Measurements from ENCODE around the gene EXPH5.

The EXPH5 gene

DNA sequence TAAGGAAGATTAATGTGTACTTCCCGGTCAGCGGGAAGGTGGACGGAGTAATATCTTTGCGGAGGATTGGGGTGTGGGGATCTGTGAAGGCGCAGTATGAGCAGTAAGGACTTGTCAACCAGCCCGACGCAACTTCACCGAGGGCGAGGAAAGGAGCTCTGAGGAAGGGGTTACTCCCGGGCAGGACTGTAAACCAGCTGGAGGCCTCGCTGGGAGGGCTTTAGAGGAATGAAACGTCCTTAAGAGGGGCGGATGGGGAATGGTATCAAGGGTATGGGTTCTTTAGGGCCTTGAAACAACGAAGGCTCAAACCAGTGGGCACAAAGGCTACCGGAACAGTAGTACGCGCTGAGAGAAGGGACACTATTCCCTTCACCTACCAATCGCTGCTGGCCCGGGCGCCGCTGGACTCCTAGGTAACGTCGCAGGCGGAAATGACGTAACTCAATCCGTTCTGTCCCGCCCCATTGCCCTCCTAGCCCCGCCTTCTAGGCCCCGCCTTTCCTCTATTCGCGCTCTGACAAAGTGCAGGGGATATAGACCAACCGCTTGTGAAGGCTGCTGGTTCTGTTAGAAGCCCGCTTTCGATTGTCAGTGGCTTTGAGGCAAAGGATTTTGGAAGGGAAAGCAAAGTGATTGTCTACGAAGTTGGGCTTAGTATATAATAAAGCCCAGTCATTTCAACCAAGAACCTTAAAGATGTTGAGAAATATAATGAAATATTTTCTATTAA, 126.3 kb downstream of the EXPH5 start, which contains the start of gene C11orf65:
TSS of gene C11orf65 (minus strand) at position 439 of the 733 bp plus-strand sequence. CDS start 5,970 bp downstream, outside the sequence.
- no peak for TF ChIP-seq ZFX (IDR thresholded peaks at IDR 0.05; ENCODE audit: borderline replicate concordance)
- TF ChIP-seq, protein P1, sequence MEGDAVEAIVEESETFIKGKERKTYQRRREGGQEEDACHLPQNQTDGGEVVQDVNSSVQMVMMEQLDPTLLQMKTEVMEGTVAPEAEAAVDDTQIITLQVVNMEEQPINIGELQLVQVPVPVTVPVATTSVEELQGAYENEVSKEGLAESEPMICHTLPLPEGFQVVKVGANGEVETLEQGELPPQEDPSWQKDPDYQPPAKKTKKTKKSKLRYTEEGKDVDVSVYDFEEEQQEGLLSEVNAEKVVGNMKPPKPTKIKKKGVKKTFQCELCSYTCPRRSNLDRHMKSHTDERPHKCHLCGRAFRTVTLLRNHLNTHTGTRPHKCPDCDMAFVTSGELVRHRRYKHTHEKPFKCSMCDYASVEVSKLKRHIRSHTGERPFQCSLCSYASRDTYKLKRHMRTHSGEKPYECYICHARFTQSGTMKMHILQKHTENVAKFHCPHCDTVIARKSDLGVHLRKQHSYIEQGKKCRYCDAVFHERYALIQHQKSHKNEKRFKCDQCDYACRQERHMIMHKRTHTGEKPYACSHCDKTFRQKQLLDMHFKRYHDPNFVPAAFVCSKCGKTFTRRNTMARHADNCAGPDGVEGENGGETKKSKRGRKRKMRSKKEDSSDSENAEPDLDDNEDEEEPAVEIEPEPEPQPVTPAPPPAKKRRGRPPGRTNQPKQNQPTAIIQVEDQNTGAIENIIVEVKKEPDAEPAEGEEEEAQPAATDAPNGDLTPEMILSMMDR (IDR thresholded peaks at IDR 0.05), result no peak

DNA sequence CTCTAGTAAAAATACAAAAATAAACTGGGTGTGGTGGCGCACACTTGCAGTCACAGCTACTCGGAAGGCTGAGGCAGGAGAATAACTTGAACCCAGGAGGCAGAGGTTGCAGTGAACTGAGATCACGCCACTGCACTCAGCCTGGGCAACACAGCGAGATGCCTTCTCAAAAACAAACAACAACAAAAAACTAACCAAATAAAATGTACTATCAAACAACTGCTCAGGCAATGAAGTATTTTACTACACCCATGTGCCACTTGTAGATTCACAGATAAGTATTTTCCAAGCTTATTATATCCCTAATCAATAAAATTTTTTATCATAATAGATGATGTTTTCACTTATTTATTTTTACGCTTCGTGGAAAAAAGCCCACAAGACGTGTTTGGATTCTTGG, 127.2 kb downstream of the EXPH5 start:
- TF ChIP-seq ZFX (IDR thresholded peaks at IDR 0.05; ENCODE audit: borderline replicate concordance), result no peak
- TF ChIP-seq, protein P1 (IDR thresholded peaks at IDR 0.05), result no peak
- peak overlapping the region; percentile 97 for H3K27ac ChIP-seq

More for the DNA sequence above, 126.3 kb downstream of the EXPH5 start, which contains the start of gene C11orf65:
- peak within 1 kb of the TSS; percentile 97 for H3K27ac ChIP-seq

Measured in 22Rv1 (cell line).